HTERT RPE-1 (cell line): ENCODE measurements around the gene KCTD20.

Experiments used
- in situ Hi-C: fragments of 300-500 bp; cut with MboI; formaldehyde crosslinking; loops from 4 replicates; pipeline ENCODE4 v1.14.3; 2020; ENCODE audit warnings: low sequenced_read_pairs

KCTD20 gene

GRCh38 chr6:36525346-36525745, 82.5 kb downstream of the KCTD20 start:
- in situ Hi-C loops = no loop called here

DNA sequence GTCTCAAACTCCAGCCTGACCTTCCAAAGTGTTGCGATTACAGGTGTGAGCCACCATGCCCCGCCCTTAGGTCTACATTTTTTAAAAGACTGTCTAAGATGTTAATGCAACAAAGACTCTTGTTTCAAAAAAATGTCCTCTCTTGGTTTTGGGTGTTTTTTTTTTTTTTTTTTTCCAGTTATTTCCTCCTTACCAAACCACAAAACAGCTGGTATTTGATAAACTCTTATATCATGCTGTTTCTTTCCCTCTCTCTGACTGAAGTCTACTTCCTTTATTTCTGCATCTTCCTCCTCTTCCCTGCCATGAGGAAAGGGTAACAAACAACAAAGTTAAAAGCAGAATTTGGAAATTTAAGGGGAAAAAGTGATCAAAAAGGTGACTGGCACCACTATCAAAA, 83.3 kb downstream of the KCTD20 start:
- in situ Hi-C loops = no loop called here

- in situ Hi-C loops = no loop called here
Observed at GRCh38 chr6:36533321-36533720, 90.5 kb downstream of the KCTD20 start.

- in situ Hi-C loops = no loop called here
Observed at GRCh38 chr6:36536873-36537547, 94.2 kb downstream of the KCTD20 start.

GRCh38 chr6:36539814-36540568, 97.2 kb downstream of the KCTD20 start:
- in situ Hi-C loops = no loop called here
